NCI-H1436 (cell line): ENCODE measurements around the gene XXYLT1.

ENCODE experiments used
- DNase-seq: peaks from one replicate; lab custom pipeline; 2025; lab: John Stamatoyannopoulos, UW

The XXYLT1 gene

DNA sequence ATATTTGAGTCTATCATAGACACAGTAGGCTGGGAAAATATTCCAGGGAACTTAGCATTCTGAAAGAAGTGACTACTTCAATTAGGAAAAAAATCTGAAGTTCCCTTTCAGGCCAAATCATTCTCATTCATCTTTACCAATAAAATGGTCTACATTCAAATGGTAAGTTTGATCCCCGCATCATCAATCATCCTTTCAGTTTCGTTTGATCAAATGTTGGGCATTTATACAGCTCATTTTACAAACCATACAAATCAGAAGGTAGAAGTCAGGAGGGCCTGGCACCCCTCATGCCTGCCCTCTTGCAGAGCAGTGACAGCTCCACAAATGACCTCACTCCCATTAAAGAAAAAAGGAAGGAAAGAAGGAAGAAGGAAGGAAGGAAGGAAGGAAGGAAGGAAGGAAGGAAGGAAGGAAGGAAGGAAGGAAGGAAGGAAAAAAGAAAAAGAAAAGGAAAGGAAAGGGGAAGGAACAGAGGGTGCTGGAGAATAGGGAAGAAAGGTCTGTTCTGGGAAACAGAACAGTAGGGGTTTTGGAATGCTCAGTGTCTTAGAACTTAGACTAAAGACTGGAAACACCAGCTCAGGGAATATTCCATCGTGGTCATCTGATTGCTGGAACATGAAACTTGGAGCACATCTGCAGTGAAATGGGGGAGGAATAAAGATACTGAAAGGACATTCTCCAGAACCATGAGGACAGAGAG lies 86.1 kb downstream of the XXYLT1 start:
- DNase-seq, result no peak

DNA sequence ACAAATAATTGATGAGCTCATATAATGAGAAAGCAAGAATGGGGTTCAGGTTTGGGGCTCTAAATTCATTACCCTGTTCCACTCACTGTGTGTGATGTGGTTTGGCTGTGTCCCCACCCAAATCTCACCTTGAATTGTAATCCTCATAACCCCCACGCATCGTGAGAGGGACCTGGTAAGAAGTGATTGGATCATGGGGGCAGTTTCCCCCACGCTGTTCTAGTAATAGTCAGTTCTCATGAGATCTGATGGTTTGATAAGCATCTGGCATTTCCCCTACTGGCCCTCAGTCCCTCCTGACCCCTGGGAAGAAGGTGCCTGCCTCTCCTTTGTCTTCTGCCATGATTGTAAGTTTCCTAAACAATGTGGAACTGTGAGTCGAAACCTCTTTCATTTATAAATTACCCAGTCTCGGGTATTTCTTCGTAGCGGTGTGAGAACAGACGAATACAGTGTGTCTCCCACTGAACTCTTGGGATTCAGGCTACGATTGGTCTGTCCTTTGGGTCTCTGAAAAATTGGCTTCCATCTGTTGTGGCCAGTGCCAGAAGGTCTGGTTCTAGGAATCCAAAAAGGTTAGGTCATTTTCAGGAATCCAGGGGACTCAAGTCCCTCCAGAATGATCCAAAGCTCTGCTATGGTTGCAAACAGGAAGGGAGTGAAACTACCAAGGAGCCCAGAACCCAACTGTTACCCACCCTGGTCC lies 87.7 kb downstream of the XXYLT1 start:
- no peak for DNase-seq

GRCh38 chr3:195182470-195182795 lies 88.5 kb downstream of the XXYLT1 start:
- no peak for DNase-seq

DNA sequence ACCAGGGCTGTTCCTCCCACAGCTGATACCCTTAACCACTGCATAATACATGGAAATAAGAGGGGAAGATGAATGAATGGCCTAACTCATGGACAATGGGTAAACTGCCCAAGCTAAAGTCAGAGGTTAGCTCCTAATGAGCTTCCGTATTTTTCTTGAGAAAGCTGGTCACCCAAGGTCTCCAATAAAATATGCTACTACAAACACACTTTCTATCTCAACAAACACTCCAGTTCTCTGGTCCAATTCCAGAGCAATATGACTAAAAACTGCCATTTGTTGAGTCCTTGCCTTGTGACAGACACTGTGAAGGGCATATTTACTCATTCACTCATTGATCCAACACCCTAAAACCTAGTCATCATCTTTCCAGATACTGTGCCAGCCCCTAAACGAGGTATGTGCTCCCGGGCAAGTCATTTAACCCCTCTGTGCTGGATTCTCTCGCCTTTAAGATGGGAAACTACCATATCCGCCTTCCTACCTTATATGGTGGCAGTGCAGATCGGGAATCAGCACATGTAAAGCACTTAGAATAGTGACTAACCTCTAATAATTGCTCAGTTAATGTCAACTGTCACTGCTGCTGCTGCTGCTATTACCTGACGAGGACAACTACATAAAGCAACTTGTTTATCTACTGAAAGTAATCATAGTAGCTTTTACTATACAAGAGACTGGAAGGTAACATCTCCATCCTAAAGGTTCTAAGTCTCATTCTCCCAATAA lies 89.1 kb downstream of the XXYLT1 start:
- no peak for DNase-seq

GRCh38 chr3:195181113-195181498 lies 89.9 kb downstream of the XXYLT1 start:
- no peak for DNase-seq

DNA sequence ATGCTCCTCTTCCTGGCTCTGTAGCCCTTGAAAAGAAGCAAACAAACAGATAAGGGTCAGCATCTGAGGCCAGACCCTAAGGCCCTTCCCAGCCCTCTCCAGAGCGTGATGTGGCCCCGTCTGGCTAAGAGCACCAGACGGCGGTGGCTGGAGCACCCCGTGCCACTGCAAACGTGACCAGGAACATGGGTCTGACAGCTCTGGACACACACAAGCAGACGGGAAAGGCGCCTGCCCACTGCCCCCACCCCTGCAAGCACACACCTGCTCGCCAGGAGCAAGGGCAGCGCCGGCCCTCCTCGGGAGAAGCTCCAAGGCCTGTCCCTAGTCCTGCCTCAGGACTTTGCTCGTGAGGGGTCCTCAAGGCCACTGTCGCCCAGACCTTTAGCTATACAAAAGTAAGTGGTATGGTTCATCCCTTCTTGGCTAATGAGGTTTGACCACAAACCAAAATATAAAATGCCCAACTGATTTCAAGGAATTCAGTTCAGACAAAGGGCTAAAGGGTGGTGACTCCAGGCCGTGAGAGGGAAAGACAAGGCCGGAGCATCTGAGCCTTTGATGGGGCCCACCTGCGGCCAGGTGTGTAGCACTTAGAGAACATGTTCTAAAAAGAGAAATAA lies 90.4 kb downstream of the XXYLT1 start:
- no peak for DNase-seq

DNA sequence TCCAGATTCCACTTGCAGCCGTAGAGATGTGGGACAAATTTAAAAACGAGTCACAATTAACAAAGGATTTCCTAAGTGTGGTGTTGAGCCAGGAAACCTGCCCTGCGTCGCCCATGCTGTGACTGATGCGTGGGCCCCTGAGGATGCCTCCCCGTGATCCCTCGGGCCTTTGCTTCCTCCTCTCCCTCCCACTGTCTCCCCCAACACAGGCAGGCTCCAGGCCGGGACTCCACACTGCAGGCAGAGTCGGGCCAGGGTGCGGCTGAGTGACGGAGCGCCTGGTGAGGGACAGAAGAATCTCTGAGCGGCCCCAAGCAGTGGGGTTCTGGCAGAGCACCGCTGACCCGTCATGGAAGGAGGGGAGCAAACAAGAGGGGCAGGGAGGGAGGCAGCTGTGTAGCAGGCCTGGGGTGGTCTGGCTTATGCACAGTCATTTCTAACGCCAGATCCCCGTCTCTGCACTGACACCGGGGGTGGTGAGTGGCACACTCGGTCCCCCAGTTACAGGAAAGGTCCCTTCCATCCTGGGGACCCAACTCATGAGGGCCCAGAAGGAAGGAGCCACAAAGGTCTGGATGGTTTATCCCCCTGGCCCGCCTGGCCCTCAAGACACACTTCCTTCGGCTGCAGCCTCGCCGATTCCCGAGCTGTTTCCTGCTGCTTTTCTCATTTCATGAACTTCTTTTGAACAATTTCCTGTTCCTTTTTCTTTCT lies 91.0 kb downstream of the XXYLT1 start:
- DNase-seq, result no peak

- no peak for DNase-seq
Observed at GRCh38 chr3:195178124-195178910, 92.6 kb downstream of the XXYLT1 start.

GRCh38 chr3:195177422-195178123 lies 93.4 kb downstream of the XXYLT1 start:
- no peak for DNase-seq

DNA sequence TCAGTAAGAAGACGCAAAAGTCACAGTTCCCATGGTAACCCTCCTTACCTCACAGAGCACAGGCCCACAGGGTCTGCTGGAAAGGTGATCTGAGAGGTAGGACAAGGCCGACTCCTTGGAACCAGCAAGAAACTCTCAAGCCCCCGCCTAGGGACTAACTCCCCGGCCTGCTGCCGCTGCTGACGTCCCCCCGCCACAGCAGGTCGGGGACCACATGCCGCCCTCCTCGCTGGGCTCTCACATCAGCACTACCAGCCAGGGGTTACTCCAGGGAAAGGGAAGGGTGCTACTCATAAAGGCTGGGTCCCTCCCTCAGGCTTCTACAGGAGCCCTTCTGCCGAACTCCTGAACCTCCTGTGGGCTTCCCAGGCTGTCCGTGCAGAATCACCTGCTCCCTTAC lies 94.2 kb downstream of the XXYLT1 start:
- no peak for DNase-seq

GRCh38 chr3:195175476-195176337 lies 95.3 kb downstream of the XXYLT1 start:
- DNase-seq, result no peak

DNA sequence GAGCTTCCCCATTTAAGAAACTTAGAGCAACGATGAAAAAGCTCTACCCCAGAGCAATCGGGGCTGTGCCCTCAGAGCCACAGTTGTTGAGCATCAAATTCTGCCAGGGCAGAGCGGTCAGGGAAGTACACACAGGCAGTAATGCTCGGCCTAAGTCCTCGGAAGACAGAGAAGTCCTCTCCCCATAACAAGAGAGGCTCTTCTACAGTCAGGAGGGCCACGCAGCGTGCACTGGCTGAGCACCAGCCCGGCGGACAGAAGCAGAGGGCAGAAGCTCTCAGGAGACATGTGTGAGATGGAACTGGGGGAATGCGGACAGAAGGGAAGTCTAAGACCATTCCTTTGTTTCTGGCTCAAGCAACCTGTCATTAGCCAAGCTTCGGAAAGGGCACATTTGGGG lies 95.9 kb downstream of the XXYLT1 start:
- DNase-seq, result no peak

GRCh38 chr3:195173657-195174056 lies 97.3 kb downstream of the XXYLT1 start:
- DNase-seq, result no peak

DNA sequence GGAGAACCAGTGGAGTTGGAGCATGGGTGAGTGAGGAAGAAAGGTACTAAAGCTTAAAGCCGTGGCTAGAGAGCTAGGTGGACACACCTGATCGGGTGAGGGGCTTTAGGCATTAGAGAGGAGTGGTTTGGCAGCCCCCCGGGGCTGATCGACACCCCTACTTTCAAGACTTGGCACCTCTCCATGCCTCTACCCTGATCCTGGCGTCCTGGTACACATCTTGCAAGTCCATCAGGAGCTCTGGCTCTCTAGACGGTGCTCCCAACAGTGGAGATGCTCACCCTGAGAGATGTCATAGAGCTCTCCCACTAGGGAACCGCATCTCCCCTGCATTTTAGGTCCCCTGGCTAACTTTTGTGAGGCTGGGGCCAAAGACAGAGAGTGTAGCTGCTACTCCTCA lies 98.1 kb downstream of the XXYLT1 start:
- no peak for DNase-seq

GRCh38 chr3:195172039-195172684 lies 98.8 kb downstream of the XXYLT1 start:
- no peak for DNase-seq

GRCh38 chr3:195171093-195171873 lies 99.7 kb downstream of the XXYLT1 start:
- DNase-seq, result no peak

DNA sequence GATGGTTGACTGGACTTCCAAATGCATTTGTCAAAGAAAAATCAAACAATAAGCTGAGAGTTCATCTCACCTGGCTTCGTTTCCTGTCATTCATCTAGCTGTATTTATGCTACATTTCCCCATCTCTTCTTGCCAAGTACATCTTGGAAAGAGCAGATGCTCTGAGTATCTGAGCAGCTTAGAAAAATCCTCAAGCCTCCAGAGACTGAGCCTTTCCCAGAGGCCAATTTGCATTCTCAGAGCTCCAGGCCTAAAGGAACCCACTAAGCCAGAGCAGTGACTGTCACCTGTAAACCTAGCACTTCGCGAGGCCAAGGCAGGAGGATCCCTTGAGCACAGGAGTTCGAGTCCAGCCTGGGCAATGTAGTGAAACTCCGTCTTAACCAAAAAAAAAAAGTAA lies 100.5 kb downstream of the XXYLT1 start:
- DNase-seq, result no peak

GRCh38 chr3:195169011-195169649 lies 101.8 kb downstream of the XXYLT1 start:
- DNase-seq, result no peak
